Fibroblast of lung (primary cell): ENCODE measurements around the gene UBQLNL.

ENCODE experiments used
- CTCF ChIP-seq, 2 donors: IDR thresholded peaks in 1 of 2; conservative IDR thresholded peaks in 1 of 2; 1 replicate in 1 of 2; 2 replicates in 1 of 2; pipeline ENCODE4 v1.5.1; 2011 to 2012; ENCODE audit warnings: low read length in 2 of 2, control low read depth in 1 of 2, inconsistent platforms in 1 of 2, low read depth in 1 of 2, mild to moderate bottlenecking in 1 of 2
- EZH2 ChIP-seq: IDR thresholded peaks from 2 replicates; pipeline ENCODE4 v1.5.1; 2012; ENCODE audit warnings: low read length, control low read depth, mild to moderate bottlenecking; ENCODE audit errors: missing control alignments

DNA sequence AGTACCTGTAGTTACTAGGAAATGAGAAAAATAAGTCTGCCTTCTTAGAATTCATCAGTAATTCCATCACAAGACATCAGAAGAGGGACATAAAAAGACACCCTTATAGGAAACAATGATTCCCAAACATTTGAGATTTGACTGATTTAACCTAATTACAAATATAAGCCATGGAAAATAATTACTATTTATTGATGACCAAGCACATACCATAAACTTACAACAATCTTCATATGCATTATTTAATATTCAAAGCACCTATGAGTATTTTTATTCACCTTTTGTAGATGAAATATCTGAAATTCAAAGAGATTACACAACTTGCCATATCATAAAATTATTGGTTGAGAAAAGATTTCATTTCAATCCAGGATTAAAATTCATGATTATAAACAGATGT is 42.6 kb downstream of the UBQLNL start:
- TF ChIP-seq CTCF (conservative IDR thresholded peaks at IDR 0.05 in 1 of 2, IDR thresholded peaks at IDR 0.05 in 1 of 2; ENCODE audit: low read depth in 1 of 2, low read length in 2 of 2) (no peak), EZH2 (no peak)
